Thyroid gland (tissue), 4 donors: ENCODE data around the gene ARHGEF37.

ENCODE experiments used
- POLR2A ChIP-seq, 2 donors: fragments of 450-650 bp; IDR thresholded peaks; one replicate each; pipeline ENCODE4 v1.6.1; 2017; ENCODE audit warnings: antibody characterized with exemption in 2 of 2, mild to moderate bottlenecking in 2 of 2, moderate library complexity in 1 of 2
- TF ChIP-seq, protein P1 (sequence below), 6 experiments: fragments of 200-600 bp in 3 of 6; fragments of 450-650 bp in 3 of 6; sonication (generic) in 3 of 6; IDR thresholded peaks; one replicate each; pipeline ENCODE4 v1.5.1; 2016 to 2019; ENCODE audit warnings: antibody characterized with exemption in 6 of 6, mild to moderate bottlenecking in 2 of 6, inconsistent platforms in 1 of 6, moderate library complexity in 1 of 6

- TF ChIP-seq, protein P1, sequence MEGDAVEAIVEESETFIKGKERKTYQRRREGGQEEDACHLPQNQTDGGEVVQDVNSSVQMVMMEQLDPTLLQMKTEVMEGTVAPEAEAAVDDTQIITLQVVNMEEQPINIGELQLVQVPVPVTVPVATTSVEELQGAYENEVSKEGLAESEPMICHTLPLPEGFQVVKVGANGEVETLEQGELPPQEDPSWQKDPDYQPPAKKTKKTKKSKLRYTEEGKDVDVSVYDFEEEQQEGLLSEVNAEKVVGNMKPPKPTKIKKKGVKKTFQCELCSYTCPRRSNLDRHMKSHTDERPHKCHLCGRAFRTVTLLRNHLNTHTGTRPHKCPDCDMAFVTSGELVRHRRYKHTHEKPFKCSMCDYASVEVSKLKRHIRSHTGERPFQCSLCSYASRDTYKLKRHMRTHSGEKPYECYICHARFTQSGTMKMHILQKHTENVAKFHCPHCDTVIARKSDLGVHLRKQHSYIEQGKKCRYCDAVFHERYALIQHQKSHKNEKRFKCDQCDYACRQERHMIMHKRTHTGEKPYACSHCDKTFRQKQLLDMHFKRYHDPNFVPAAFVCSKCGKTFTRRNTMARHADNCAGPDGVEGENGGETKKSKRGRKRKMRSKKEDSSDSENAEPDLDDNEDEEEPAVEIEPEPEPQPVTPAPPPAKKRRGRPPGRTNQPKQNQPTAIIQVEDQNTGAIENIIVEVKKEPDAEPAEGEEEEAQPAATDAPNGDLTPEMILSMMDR (IDR thresholded peaks at IDR 0.05), result peak in 3 of 6 experiments; percentile 44 to 61 (median 44)
- TF ChIP-seq POLR2A (IDR thresholded peaks at IDR 0.05), result no peak
These were observed 37.4 kb downstream of the ARHGEF37 start for GRCh38 chr5:149618581-149619248.
